HG03060 (cell line): ENCODE data around the gene SHKBP1.

Source experiments
- ATAC-seq: cut with Tn5 transposase; IDR thresholded peaks from one replicate; pipeline ENCODE4 v1.9.1; 2021; ENCODE audit warnings: low read depth, moderate number of reproducible peaks; ENCODE audit not compliant: unreplicated experiment

SHKBP1 gene

GRCh38 chr19:40632311-40633036, 55.8 kb downstream of the SHKBP1 start:
- no peak for ATAC-seq

- ATAC-seq, result no peak
These were observed 56.5 kb downstream of the SHKBP1 start for GRCh38 chr19:40633207-40633606.

- ATAC-seq, result no peak
These were observed 61.7 kb downstream of the SHKBP1 start for GRCh38 chr19:40638327-40638726.

- ATAC-seq, result no peak
These were observed 62.9 kb downstream of the SHKBP1 start for GRCh38 chr19:40639638-40639982.

- ATAC-seq, result no peak
These were observed 64.1 kb downstream of the SHKBP1 start for GRCh38 chr19:40640744-40641143.
